Endothelial cell of umbilical vein (primary cell): Measurements from ENCODE around the gene MACROD2. TPM values are rescaled to one million over a fixed set of nuclear protein-coding genes. Genes with fewer than 3 reads are reported as not detected.

ENCODE experiments used
- BruUV-seq: library from RNA; stranded (reverse); fragments of 400-500 nt; replicated peaks from 2 replicates; lab custom pipeline; 2021; lab: Mats Ljungman, UMichigan
- CTCF ChIA-PET: fragments of 300-600, 350-600 bp; sonication (Branson Sonifier 250); formaldehyde crosslinking; loops from one replicate; lab custom pipeline; 2021; ENCODE audit warnings: antibody characterized with exemption, inconsistent platforms; lab: Charles Lee
- POLR2A ChIA-PET: fragments of 300-600, 350-600 bp; sonication (Branson Sonifier 250); formaldehyde crosslinking; loops from one replicate; lab custom pipeline; 2021; ENCODE audit warnings: antibody characterized with exemption, inconsistent platforms; lab: Charles Lee
- DNase-seq: peaks from one replicate; pipeline ENCODE4 v3.0.0-alpha.2; 2011; ENCODE audit warnings: low read depth, low spot score
- FAIRE-seq: peaks from 2 replicates; lab custom pipeline; 2011; peaks lifted over from hg19 to GRCh38; lab: Jason Lieb, UNC
- H2AFZ ChIP-seq: 2 replicates; pipeline ENCODE4 v1.6.0; 2012; ENCODE audit warnings: low read depth, low read length, control low read depth, inconsistent platforms
- H3K27ac ChIP-seq: 2 replicates; pipeline ENCODE4 v1.5.1; 2011; ENCODE audit warnings: low read depth, mild to moderate bottlenecking, control low read depth, low read length, moderate library complexity; ENCODE audit not compliant: insufficient read depth
- H3K27me3 ChIP-seq, 2 experiments: 2 replicates each; pipeline versions ENCODE4 v1.6.0 to v1.6.1; 2011; ENCODE audit warnings: low read length in 2 of 2, mixed read lengths in 1 of 2; ENCODE audit not compliant: control insufficient read depth in 2 of 2, insufficient read depth in 2 of 2
- H3K36me3 ChIP-seq, 2 experiments: 2 replicates in 1 of 2; 3 replicates in 1 of 2; pipeline ENCODE4 v1.5.1; 2011; ENCODE audit warnings: low read length in 2 of 2, mild to moderate bottlenecking in 1 of 2, moderate library complexity in 1 of 2; ENCODE audit not compliant: control insufficient read depth in 2 of 2, insufficient read depth in 2 of 2; ENCODE audit errors: extremely low read depth in 1 of 2
- H3K4me1 ChIP-seq: 3 replicates; pipeline ENCODE4 v1.5.1; 2011; ENCODE audit warnings: mild to moderate bottlenecking, low read length; ENCODE audit not compliant: control insufficient read depth, insufficient read depth; ENCODE audit errors: extremely low read depth
- H3K4me2 ChIP-seq: 2 replicates; pipeline ENCODE4 v1.6.1; 2011; ENCODE audit warnings: low read length, control low read depth, mixed read lengths; ENCODE audit not compliant: insufficient read depth
- H3K4me3 ChIP-seq, 3 experiments: fragments of 200-600 bp in 1 of 3; sonication (generic), shearing (Covaris generic) in 1 of 3; replicated peaks in 1 of 3; 2 replicates each; pipeline ENCODE4 v1.5.1; 2011 to 2016; ENCODE audit warnings: control low read depth in 3 of 3, low read length in 3 of 3, mild to moderate bottlenecking in 2 of 3, inconsistent platforms in 1 of 3, low read depth in 1 of 3, moderate library complexity in 1 of 3; ENCODE audit not compliant: insufficient read depth in 1 of 3
- H3K79me2 ChIP-seq: 2 replicates; pipeline ENCODE4 v1.6.0; 2012; ENCODE audit warnings: low read length, inconsistent platforms; ENCODE audit not compliant: control insufficient read depth, insufficient read depth
- H3K9ac ChIP-seq: replicated peaks from 2 replicates; pipeline ENCODE3; 2011; ENCODE audit warnings: low read length, control low read depth; ENCODE audit not compliant: insufficient read depth; ENCODE audit errors: extremely low read depth
- H3K9me1 ChIP-seq: replicated peaks from 3 replicates; pipeline ENCODE4 v1.6.0; 2011; ENCODE audit warnings: mild to moderate bottlenecking, low read length; ENCODE audit not compliant: control insufficient read depth, insufficient read depth; ENCODE audit errors: extremely low read depth
- H3K9me3 ChIP-seq: replicated peaks from 2 replicates; pipeline ENCODE4 v1.5.1; 2012; ENCODE audit warnings: low read length, inconsistent platforms; ENCODE audit not compliant: control insufficient read depth, insufficient read depth
- H4K20me1 ChIP-seq: replicated peaks from 2 replicates; pipeline ENCODE3; 2011; ENCODE audit warnings: mild to moderate bottlenecking, low read length; ENCODE audit not compliant: control insufficient read depth, insufficient read depth; ENCODE audit errors: extremely low read depth
- EZH2 ChIP-seq: IDR thresholded peaks from 2 replicates; pipeline ENCODE4 v1.6.1; 2012; ENCODE audit warnings: borderline replicate concordance, low read depth, mild to moderate bottlenecking, moderate library complexity, low read length, inconsistent platforms; ENCODE audit not compliant: severe bottlenecking
- FOS ChIP-seq: IDR thresholded peaks from 2 replicates; pipeline ENCODE4 v1.6.1; 2011; ENCODE audit warnings: mild to moderate bottlenecking, low read length, moderate library complexity, borderline replicate concordance; ENCODE audit not compliant: insufficient read depth
- GATA2 ChIP-seq: IDR thresholded peaks from 2 replicates; pipeline ENCODE4 v1.7.0; 2011; ENCODE audit warnings: low read depth, mild to moderate bottlenecking, moderate library complexity, mixed read lengths, low read length; ENCODE audit not compliant: insufficient read length, insufficient read depth
- JUN ChIP-seq: IDR thresholded peaks from 2 replicates; pipeline ENCODE4 v1.6.1; 2011; ENCODE audit warnings: borderline replicate concordance, low read depth; ENCODE audit not compliant: insufficient read length, insufficient read depth
- MYC ChIP-seq: IDR thresholded peaks from one replicate; pipeline ENCODE4 v1.6.1; 2011; ENCODE audit warnings: mild to moderate bottlenecking, low read depth, low read length
- POLR2A ChIP-seq: IDR thresholded peaks from 2 replicates; pipeline ENCODE4 v1.6.1; 2012; ENCODE audit warnings: low read depth, mild to moderate bottlenecking, control low read depth, low read length
- POLR2AphosphoS5 ChIP-seq: IDR thresholded peaks from 2 replicates; pipeline ENCODE4 v1.6.1; 2012; ENCODE audit warnings: low read depth, mild to moderate bottlenecking, control low read depth, low read length, moderate library complexity; ENCODE audit not compliant: insufficient read depth
- dilution Hi-C: fragments of 300-500 bp; cut with MboI; formaldehyde crosslinking; loops from one replicate; pipeline ENCODE4 v1.15.0; 2019; ENCODE audit warnings: low sequenced_read_pairs; ENCODE audit not compliant: extremely low pct_ligation_motif_present
- intact Hi-C: fragments of 100-400 bp; cut with micrococcal nuclease; formaldehyde crosslinking; loops from one replicate; pipeline ENCODE4 v1.10.0; 2022
- polyA plus RNA-seq, 4 experiments: library from polyadenylated mRNA; depleted of rRNA in 3 of 4; stranded (reverse) in 3 of 4; unstranded in 1 of 4; fragments of >200 nt; gene quantifications; 2 replicates each; pipeline versions ENCODE4 v1.2.1 to v1.2.3, GENCODE V29; 2011 to 2012; ENCODE audit warnings: missing spikeins in 1 of 4
- total RNA-seq: library from RNA; stranded (reverse); gene quantifications from 2 replicates; pipeline ENCODE4 v1.2.3, GENCODE V29; 2021
- TF ChIP-seq, protein P1 (sequence below): IDR thresholded peaks from 2 replicates; pipeline ENCODE4 v1.6.1; 2011; ENCODE audit not compliant: insufficient read depth, insufficient read length
- TF ChIP-seq, protein P2 (sequence below), 2 donors: IDR thresholded peaks; 1 replicate in 1 of 2; 2 replicates in 1 of 2; pipeline ENCODE4 v1.5.1; 2011; ENCODE audit warnings: low read length in 2 of 2, mild to moderate bottlenecking in 2 of 2, moderate library complexity in 2 of 2, control low read depth in 1 of 2, inconsistent platforms in 1 of 2, low read depth in 1 of 2; ENCODE audit not compliant: insufficient read depth in 1 of 2; ENCODE audit errors: extremely low read depth in 1 of 2

The MACROD2 gene
- total and polyA plus RNA-seq, 2 donors (not counting 3 experiments of a cell fraction or from before 2014, with no cell fraction given): 0.11 to 0.73 TPM

GRCh38 chr20:14902432-14903089 is 907.2 kb downstream of the MACROD2 start:
- intact Hi-C loops (no loop called here), dilution Hi-C loops (no loop called here)
- Histone ChIP-seq H3K9ac (no peak overlapping the region), H3K9me3 (no peaks in the 10 kb centered on the region), H3K27me3 (no peaks in the 10 kb centered on the region), H3K36me3 (no peaks in the 10 kb centered on the region), H4K20me1 (no peaks in the 10 kb centered on the region), H3K27ac (no peak overlapping the region), H2AFZ (no peak overlapping the region), H3K79me2 (no peaks in the 10 kb centered on the region), H3K4me1 (no peaks in the 10 kb centered on the region), H3K4me3 (no peak overlapping the region), H3K4me2 (no peak overlapping the region), H3K9me1 (no peaks in the 10 kb centered on the region)
- ChIA-PET CTCF (no interaction called here), POLR2A (no interaction called here)
- no TSS peak for BruUV-seq
- TF ChIP-seq POLR2AphosphoS5 (no peak), MYC (no peak), GATA2 (no peak), JUN (no peak), EZH2 (no peak), POLR2A (no peak), FOS (no peak)
- TF ChIP-seq, protein P1, sequence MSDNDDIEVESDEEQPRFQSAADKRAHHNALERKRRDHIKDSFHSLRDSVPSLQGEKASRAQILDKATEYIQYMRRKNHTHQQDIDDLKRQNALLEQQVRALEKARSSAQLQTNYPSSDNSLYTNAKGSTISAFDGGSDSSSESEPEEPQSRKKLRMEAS: no peak
- TF ChIP-seq, protein P2, sequence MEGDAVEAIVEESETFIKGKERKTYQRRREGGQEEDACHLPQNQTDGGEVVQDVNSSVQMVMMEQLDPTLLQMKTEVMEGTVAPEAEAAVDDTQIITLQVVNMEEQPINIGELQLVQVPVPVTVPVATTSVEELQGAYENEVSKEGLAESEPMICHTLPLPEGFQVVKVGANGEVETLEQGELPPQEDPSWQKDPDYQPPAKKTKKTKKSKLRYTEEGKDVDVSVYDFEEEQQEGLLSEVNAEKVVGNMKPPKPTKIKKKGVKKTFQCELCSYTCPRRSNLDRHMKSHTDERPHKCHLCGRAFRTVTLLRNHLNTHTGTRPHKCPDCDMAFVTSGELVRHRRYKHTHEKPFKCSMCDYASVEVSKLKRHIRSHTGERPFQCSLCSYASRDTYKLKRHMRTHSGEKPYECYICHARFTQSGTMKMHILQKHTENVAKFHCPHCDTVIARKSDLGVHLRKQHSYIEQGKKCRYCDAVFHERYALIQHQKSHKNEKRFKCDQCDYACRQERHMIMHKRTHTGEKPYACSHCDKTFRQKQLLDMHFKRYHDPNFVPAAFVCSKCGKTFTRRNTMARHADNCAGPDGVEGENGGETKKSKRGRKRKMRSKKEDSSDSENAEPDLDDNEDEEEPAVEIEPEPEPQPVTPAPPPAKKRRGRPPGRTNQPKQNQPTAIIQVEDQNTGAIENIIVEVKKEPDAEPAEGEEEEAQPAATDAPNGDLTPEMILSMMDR (IDR thresholded peaks at IDR 0.05; ENCODE audit: extremely low read depth in 1 of 2, insufficient read depth in 1 of 2, low read depth in 1 of 2, low read length in 2 of 2): no peak
- FAIRE-seq (no peak), DNase-seq (no peak)
